WTC11 (cell line): ENCODE data around the gene DIO3. TPM values are rescaled to one million over a fixed set of nuclear protein-coding genes. Genes with fewer than 3 reads are reported as not detected.

Experiments
- ATAC-seq: fragments of 200-7000 bp; cut with Tn5 transposase; 2 replicates; pipeline ENCODE4 v1.10.0; 2021; ENCODE audit warnings: mild to moderate bottlenecking, moderate library complexity
- CTCF ChIA-PET: fragments of 300-600 bp; sonication (Branson Sonifier 250); formaldehyde crosslinking; loops from one replicate; lab custom pipeline; 2021; ENCODE audit warnings: antibody characterized with exemption; lab: Charles Lee
- POLR2A ChIA-PET: fragments of 350-600 bp; sonication (Branson Sonifier 250); formaldehyde crosslinking; loops from one replicate; lab custom pipeline; 2021; ENCODE audit warnings: antibody characterized with exemption; lab: Charles Lee
- DNase-seq: peaks from one replicate; pipeline ENCODE4 v3.0.0; 2021; ENCODE audit warnings: low spot score
- H3K27ac Mint-ChIP-seq: 2 replicates; pipeline ENCODE4 v1.8.0; 2021; ENCODE audit warnings: mixed read lengths
- H3K27me3 Mint-ChIP-seq: 2 replicates; pipeline ENCODE4 v1.8.0; 2021; ENCODE audit warnings: low read depth, mild to moderate bottlenecking, moderate library complexity, mixed read lengths
- H3K36me3 Mint-ChIP-seq: 2 replicates; pipeline ENCODE4 v1.8.0; 2021; ENCODE audit warnings: mixed read lengths
- H3K4me1 Mint-ChIP-seq: 2 replicates; pipeline ENCODE4 v1.8.0; 2022; ENCODE audit warnings: mixed read lengths
- H3K4me3 Mint-ChIP-seq: 2 replicates; pipeline ENCODE4 v1.8.0; 2021; ENCODE audit warnings: mild to moderate bottlenecking, moderate library complexity, mixed read lengths
- H3K9me3 Mint-ChIP-seq: 2 replicates; pipeline ENCODE4 v1.8.0; 2021; ENCODE audit warnings: mixed read lengths
- CBFB ChIP-seq: sonication (generic); formaldehyde crosslinking; IDR thresholded peaks from 2 replicates; pipeline ENCODE4 v1.8.1; 2022; ENCODE audit warnings: mild to moderate bottlenecking, low read depth, missing genetic modification reagents
- CREM ChIP-seq: sonication (generic); formaldehyde crosslinking; IDR thresholded peaks from 2 replicates; pipeline ENCODE4 v1.8.1; 2022; ENCODE audit warnings: mild to moderate bottlenecking, missing genetic modification reagents, moderate library complexity
- ESRRA ChIP-seq: sonication (generic); formaldehyde crosslinking; IDR thresholded peaks from 2 replicates; pipeline ENCODE4 v1.8.1; 2022; ENCODE audit warnings: mild to moderate bottlenecking, missing genetic modification reagents, borderline replicate concordance
- FOXK1 ChIP-seq: sonication (generic); formaldehyde crosslinking; IDR thresholded peaks from 2 replicates; pipeline ENCODE4 v1.8.0; 2022; ENCODE audit warnings: mild to moderate bottlenecking, moderate library complexity, missing genetic modification reagents
- FOXP1 ChIP-seq: sonication (generic); formaldehyde crosslinking; IDR thresholded peaks from 2 replicates; pipeline ENCODE4 v1.8.0; 2022; ENCODE audit warnings: missing genetic modification reagents, mild to moderate bottlenecking, moderate library complexity, borderline replicate concordance
- KAT7 ChIP-seq: sonication (generic); formaldehyde crosslinking; IDR thresholded peaks from 2 replicates; pipeline ENCODE4 v1.8.1; 2023; ENCODE audit warnings: missing genetic modification reagents, mild to moderate bottlenecking, borderline replicate concordance
- MXD4 ChIP-seq: fragments of 250-450 bp; sonication (Bioruptor Pico); IDR thresholded peaks from 2 replicates; pipeline ENCODE4 v1.8.0; 2021; ENCODE audit warnings: mild to moderate bottlenecking, moderate library complexity, borderline replicate concordance
- MYBL2 ChIP-seq: sonication (generic); formaldehyde crosslinking; IDR thresholded peaks from 2 replicates; pipeline ENCODE4 v1.8.1; 2023; ENCODE audit warnings: mild to moderate bottlenecking, moderate library complexity, missing genetic modification reagents
- RELA ChIP-seq: sonication (generic); formaldehyde crosslinking; IDR thresholded peaks from 2 replicates; pipeline ENCODE4 v1.8.1; 2022; ENCODE audit warnings: missing genetic modification reagents, mild to moderate bottlenecking, borderline replicate concordance
- SP1 ChIP-seq: sonication (generic); formaldehyde crosslinking; conservative IDR thresholded peaks from 2 replicates; pipeline ENCODE4 v1.8.1; 2022; ENCODE audit warnings: missing genetic modification reagents
- ZBTB21 ChIP-seq: sonication (generic); formaldehyde crosslinking; IDR thresholded peaks from 2 replicates; pipeline ENCODE4 v1.8.1; 2023; ENCODE audit warnings: mild to moderate bottlenecking, missing genetic modification reagents, borderline replicate concordance
- ZNF396 ChIP-seq: fragments of 250-450 bp; sonication (Bioruptor Pico); IDR thresholded peaks from 2 replicates; pipeline ENCODE4 v1.8.0; 2021; ENCODE audit warnings: mild to moderate bottlenecking, moderate library complexity, borderline replicate concordance
- ZNF671 ChIP-seq: fragments of 250-450 bp; sonication (Bioruptor Pico); IDR thresholded peaks from 2 replicates; pipeline ENCODE4 v1.8.0; 2021; ENCODE audit warnings: mild to moderate bottlenecking
- total RNA-seq: library from RNA; stranded (reverse); gene quantifications from 3 replicates; pipeline ENCODE4 v1.2.3, GENCODE V29; 2021
- TF ChIP-seq, protein P1 (sequence below): fragments of 250-450 bp; sonication (Bioruptor Pico); IDR thresholded peaks from 2 replicates; pipeline ENCODE4 v1.9.0; 2021; ENCODE audit warnings: moderate library complexity, mild to moderate bottlenecking, inconsistent platforms, borderline replicate concordance
- TF ChIP-seq, protein P2 (sequence below): sonication (generic); formaldehyde crosslinking; IDR thresholded peaks from 2 replicates; pipeline ENCODE4 v1.8.1; 2023; ENCODE audit warnings: mild to moderate bottlenecking, missing genetic modification reagents, moderate library complexity
- TF ChIP-seq, protein P3 (sequence below): sonication (generic); formaldehyde crosslinking; IDR thresholded peaks from 2 replicates; pipeline ENCODE4 v1.8.1; 2022; ENCODE audit warnings: mild to moderate bottlenecking, moderate library complexity, missing genetic modification reagents
- TF ChIP-seq, protein P4 (sequence below): sonication (generic); formaldehyde crosslinking; IDR thresholded peaks from 2 replicates; pipeline ENCODE4 v1.8.1; 2023; ENCODE audit warnings: mild to moderate bottlenecking, missing genetic modification reagents
- TF ChIP-seq, protein P5 (sequence below): sonication (generic); formaldehyde crosslinking; IDR thresholded peaks from 2 replicates; pipeline ENCODE4 v1.8.1; 2022; ENCODE audit warnings: low read depth, missing genetic modification reagents, borderline replicate concordance
- TF ChIP-seq, protein P6 (sequence below): sonication (generic); formaldehyde crosslinking; IDR thresholded peaks from 2 replicates; pipeline ENCODE4 v1.8.0; 2022; ENCODE audit warnings: mild to moderate bottlenecking, missing genetic modification reagents
- TF ChIP-seq, protein P7 (sequence below): fragments of 250-450 bp; sonication (Bioruptor Pico); IDR thresholded peaks from 2 replicates; pipeline ENCODE4 v1.9.0; 2021; ENCODE audit warnings: mild to moderate bottlenecking
- TF ChIP-seq, protein P8 (sequence below): fragments of 200-600 bp; IDR thresholded peaks from 2 replicates; pipeline ENCODE4 v1.8.0; 2022; ENCODE audit warnings: antibody characterized with exemption

DIO3 gene
- total RNA-seq, 1 experiment from 2014 or later = 0.52 TPM

DNA sequence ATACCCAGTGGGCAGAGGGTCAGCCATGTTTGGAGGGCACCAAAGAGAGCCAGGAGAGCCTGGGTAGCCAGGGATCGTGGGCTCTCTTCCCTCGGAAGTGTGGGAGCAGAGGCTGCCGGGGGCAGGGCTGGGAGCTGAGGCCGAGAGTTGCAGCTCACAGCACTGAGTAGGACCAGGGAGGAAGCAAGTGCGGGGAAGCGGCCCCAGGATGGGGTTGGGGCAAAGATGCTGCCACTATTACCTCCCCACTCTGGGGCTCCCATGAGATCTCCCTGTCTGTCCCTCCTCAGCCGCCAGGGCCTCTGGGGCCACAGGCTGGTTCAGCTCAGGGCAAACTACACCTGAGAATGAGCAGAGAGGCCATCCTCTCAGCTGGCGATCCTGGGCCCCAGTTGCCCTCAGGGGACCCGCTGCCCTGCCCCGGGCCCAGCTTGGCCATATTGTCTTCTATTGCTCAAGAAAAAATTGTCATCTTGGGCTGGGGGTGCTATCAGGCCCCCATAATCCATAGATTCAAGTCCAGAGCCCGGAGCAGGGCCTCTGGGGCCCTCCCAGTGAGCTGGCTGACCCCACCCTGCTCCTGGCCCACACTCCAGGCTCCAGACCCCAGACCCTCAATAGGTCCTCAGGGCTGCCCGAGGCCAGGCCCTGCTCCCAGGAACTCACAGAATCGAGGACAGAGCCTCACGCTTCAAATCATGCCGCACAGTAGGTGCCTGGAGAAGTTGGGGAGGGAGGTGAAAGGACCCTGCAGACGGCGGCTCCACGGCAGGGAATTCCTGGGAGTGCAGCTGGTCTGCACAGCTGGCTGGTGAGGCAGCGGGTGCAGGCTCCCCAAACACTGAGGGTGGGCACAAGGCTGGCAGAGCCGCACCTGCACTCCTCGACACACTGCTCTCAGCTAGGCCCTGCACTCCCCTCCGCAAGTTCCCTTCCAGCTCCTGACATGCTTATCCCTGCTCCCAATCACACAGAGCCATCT, 20.5 kb upstream of the DIO3 start:
- Mint-ChIP-seq H3K27me3 (peaks cover 3% of the 10 kb centered on the region), H3K27ac (no peak overlapping the region), H3K4me1 (no peaks in the 10 kb centered on the region), H3K9me3 (peaks cover 14% of the 10 kb centered on the region), H3K4me3 (no peak overlapping the region), H3K36me3 (no peaks in the 10 kb centered on the region; the same call in 1 of the 2 replicates)
- DNase-seq (no peak), ATAC-seq (no peak)
- ChIA-PET CTCF (interaction anchor here (0.6 to 1.4 kb wide), 4 partner anchors 25 to 419 kb away, joined by 3 to 5 read pairs (median 4); no protein-coding TSS in a partner anchor), POLR2A (interaction anchor here (0.5 kb wide), 1 partner anchor 935 kb away, joined by 6 read pairs; no protein-coding TSS in a partner anchor)
- TF ChIP-seq ZNF671 (CRISPR knock-in tag) (no peak), ZBTB21 (CRISPR knock-in tag) (no peak), CBFB (CRISPR knock-in tag) (no peak), MYBL2 (CRISPR knock-in tag) (no peak)
- TF ChIP-seq, protein P1, sequence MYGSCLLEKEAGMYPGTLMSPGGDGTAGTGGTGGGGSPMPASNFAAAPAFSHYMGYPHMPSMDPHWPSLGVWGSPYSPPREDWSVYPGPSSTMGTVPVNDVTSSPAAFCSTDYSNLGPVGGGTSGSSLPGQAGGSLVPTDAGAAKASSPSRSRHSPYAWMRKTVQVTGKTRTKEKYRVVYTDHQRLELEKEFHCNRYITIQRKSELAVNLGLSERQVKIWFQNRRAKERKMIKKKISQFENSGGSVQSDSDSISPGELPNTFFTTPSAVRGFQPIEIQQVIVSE (CRISPR knock-in tag) = no peak
- TF ChIP-seq, protein P2, sequence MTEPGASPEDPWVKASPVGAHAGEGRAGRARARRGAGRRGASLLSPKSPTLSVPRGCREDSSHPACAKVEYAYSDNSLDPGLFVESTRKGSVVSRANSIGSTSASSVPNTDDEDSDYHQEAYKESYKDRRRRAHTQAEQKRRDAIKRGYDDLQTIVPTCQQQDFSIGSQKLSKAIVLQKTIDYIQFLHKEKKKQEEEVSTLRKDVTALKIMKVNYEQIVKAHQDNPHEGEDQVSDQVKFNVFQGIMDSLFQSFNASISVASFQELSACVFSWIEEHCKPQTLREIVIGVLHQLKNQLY = no peak
- TF ChIP-seq, protein P3, sequence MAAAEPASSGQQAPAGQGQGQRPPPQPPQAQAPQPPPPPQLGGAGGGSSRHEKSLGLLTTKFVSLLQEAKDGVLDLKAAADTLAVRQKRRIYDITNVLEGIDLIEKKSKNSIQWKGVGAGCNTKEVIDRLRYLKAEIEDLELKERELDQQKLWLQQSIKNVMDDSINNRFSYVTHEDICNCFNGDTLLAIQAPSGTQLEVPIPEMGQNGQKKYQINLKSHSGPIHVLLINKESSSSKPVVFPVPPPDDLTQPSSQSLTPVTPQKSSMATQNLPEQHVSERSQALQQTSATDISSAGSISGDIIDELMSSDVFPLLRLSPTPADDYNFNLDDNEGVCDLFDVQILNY (CRISPR knock-in tag) = no peak
- TF ChIP-seq, protein P4, sequence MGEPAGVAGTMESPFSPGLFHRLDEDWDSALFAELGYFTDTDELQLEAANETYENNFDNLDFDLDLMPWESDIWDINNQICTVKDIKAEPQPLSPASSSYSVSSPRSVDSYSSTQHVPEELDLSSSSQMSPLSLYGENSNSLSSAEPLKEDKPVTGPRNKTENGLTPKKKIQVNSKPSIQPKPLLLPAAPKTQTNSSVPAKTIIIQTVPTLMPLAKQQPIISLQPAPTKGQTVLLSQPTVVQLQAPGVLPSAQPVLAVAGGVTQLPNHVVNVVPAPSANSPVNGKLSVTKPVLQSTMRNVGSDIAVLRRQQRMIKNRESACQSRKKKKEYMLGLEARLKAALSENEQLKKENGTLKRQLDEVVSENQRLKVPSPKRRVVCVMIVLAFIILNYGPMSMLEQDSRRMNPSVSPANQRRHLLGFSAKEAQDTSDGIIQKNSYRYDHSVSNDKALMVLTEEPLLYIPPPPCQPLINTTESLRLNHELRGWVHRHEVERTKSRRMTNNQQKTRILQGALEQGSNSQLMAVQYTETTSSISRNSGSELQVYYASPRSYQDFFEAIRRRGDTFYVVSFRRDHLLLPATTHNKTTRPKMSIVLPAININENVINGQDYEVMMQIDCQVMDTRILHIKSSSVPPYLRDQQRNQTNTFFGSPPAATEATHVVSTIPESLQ (CRISPR knock-in tag) = no peak
- TF ChIP-seq, protein P5, sequence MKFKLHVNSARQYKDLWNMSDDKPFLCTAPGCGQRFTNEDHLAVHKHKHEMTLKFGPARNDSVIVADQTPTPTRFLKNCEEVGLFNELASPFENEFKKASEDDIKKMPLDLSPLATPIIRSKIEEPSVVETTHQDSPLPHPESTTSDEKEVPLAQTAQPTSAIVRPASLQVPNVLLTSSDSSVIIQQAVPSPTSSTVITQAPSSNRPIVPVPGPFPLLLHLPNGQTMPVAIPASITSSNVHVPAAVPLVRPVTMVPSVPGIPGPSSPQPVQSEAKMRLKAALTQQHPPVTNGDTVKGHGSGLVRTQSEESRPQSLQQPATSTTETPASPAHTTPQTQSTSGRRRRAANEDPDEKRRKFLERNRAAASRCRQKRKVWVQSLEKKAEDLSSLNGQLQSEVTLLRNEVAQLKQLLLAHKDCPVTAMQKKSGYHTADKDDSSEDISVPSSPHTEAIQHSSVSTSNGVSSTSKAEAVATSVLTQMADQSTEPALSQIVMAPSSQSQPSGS (CRISPR knock-in tag) = no peak

DNA sequence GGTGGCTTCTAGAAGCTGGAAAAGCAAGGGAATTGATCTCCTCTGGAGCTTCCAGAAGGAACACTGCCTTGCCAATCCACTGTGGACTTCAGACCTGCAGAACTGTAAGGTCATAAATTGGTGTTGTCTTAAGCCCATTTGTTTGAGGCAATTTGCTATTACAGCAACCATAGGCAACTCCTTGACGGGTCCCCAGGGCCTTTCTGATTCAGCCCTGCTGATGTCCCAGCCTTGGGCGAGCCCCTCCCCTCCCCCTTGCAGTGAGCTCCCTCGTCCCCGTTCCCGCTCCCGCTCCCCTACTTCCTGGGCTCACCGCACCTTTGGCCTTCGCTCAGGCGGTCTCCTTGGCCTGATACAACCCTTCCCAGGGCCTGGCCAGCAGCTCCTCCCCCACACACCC, 18.9 kb upstream of the DIO3 start:
- POLR2A ChIA-PET = interaction anchor here (0.6 to 0.7 kb wide), 2 partner anchors 13 to 788 kb away, joined by 3 read pairs; no protein-coding TSS in a partner anchor
- peaks cover 14% of the 10 kb centered on the region for H3K9me3 Mint-ChIP-seq
- CTCF ChIA-PET = no interaction called here
- H3K27ac Mint-ChIP-seq = no peak overlapping the region
- H3K27me3 Mint-ChIP-seq = peaks cover 3% of the 10 kb centered on the region
- no peak for ATAC-seq
- DNase-seq = no peak
- no peak overlapping the region for H3K4me3 Mint-ChIP-seq
- no peaks in the 10 kb centered on the region for H3K4me1 Mint-ChIP-seq
- no peaks in the 10 kb centered on the region; the same call in 1 of the 2 replicates for H3K36me3 Mint-ChIP-seq
- TF ChIP-seq, protein P6, sequence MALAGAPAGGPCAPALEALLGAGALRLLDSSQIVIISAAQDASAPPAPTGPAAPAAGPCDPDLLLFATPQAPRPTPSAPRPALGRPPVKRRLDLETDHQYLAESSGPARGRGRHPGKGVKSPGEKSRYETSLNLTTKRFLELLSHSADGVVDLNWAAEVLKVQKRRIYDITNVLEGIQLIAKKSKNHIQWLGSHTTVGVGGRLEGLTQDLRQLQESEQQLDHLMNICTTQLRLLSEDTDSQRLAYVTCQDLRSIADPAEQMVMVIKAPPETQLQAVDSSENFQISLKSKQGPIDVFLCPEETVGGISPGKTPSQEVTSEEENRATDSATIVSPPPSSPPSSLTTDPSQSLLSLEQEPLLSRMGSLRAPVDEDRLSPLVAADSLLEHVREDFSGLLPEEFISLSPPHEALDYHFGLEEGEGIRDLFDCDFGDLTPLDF = no peak
- TF ChIP-seq, protein P7, sequence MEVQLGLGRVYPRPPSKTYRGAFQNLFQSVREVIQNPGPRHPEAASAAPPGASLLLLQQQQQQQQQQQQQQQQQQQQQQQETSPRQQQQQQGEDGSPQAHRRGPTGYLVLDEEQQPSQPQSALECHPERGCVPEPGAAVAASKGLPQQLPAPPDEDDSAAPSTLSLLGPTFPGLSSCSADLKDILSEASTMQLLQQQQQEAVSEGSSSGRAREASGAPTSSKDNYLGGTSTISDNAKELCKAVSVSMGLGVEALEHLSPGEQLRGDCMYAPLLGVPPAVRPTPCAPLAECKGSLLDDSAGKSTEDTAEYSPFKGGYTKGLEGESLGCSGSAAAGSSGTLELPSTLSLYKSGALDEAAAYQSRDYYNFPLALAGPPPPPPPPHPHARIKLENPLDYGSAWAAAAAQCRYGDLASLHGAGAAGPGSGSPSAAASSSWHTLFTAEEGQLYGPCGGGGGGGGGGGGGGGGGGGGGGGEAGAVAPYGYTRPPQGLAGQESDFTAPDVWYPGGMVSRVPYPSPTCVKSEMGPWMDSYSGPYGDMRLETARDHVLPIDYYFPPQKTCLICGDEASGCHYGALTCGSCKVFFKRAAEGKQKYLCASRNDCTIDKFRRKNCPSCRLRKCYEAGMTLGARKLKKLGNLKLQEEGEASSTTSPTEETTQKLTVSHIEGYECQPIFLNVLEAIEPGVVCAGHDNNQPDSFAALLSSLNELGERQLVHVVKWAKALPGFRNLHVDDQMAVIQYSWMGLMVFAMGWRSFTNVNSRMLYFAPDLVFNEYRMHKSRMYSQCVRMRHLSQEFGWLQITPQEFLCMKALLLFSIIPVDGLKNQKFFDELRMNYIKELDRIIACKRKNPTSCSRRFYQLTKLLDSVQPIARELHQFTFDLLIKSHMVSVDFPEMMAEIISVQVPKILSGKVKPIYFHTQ (CRISPR knock-in tag) = no peak
- TF ChIP-seq FOXK1 (no peak), MXD4 (CRISPR knock-in tag) (no peak), CREM (CRISPR knock-in tag) (no peak), KAT7 (CRISPR knock-in tag) (no peak), RELA (CRISPR knock-in tag) (no peak), ESRRA (CRISPR knock-in tag) (no peak), SP1 (no peak), FOXP1 (CRISPR knock-in tag) (no peak), ZBTB21 (CRISPR knock-in tag) (no peak), ZNF396 (CRISPR knock-in tag) (no peak)
- TF ChIP-seq, protein P8, sequence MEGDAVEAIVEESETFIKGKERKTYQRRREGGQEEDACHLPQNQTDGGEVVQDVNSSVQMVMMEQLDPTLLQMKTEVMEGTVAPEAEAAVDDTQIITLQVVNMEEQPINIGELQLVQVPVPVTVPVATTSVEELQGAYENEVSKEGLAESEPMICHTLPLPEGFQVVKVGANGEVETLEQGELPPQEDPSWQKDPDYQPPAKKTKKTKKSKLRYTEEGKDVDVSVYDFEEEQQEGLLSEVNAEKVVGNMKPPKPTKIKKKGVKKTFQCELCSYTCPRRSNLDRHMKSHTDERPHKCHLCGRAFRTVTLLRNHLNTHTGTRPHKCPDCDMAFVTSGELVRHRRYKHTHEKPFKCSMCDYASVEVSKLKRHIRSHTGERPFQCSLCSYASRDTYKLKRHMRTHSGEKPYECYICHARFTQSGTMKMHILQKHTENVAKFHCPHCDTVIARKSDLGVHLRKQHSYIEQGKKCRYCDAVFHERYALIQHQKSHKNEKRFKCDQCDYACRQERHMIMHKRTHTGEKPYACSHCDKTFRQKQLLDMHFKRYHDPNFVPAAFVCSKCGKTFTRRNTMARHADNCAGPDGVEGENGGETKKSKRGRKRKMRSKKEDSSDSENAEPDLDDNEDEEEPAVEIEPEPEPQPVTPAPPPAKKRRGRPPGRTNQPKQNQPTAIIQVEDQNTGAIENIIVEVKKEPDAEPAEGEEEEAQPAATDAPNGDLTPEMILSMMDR = no peak
